DOHH2 (cell line): Measurements from ENCODE around the gene CLDN18.

ENCODE experiments used
- CTCF ChIP-seq: fragments of 200-600 bp; sonication (generic); IDR thresholded peaks from one replicate; pipeline ENCODE4 v1.5.1; 2014; ENCODE audit warnings: antibody characterized with exemption, mild to moderate bottlenecking, low read depth, low read length; ENCODE audit not compliant: poor library complexity, severe bottlenecking
- EZH2phosphoT487 ChIP-seq: fragments of 200-600 bp; sonication (generic); IDR thresholded peaks from 2 replicates; pipeline ENCODE4 v1.6.1; 2017; ENCODE audit warnings: borderline replicate concordance, mild to moderate bottlenecking, antibody characterized with exemption, low read length, moderate library complexity, mixed read lengths

DNA sequence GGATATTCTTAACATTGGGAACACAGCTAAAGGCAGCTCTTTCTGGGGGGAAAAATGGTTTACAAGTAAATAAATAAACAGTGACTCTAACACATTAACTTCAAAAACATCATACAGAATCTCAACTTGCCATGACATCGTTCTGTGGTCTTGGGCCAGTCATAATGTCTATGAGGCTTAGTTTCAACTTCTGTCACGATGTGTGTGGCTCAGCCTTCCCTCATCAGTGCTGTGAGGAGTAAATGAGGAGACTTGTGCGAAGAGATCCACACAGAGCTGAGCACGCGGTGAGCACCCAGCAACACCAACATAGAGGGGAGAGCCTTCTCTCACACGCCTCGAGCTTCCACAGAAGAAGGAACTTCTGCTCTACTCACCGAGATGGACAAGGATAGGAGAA, 56.4 kb downstream of the CLDN18 start:
- TF ChIP-seq EZH2phosphoT487 (no peak), CTCF (no peak)
